ENCODE measurements around the gene RAP1A.

DNA sequence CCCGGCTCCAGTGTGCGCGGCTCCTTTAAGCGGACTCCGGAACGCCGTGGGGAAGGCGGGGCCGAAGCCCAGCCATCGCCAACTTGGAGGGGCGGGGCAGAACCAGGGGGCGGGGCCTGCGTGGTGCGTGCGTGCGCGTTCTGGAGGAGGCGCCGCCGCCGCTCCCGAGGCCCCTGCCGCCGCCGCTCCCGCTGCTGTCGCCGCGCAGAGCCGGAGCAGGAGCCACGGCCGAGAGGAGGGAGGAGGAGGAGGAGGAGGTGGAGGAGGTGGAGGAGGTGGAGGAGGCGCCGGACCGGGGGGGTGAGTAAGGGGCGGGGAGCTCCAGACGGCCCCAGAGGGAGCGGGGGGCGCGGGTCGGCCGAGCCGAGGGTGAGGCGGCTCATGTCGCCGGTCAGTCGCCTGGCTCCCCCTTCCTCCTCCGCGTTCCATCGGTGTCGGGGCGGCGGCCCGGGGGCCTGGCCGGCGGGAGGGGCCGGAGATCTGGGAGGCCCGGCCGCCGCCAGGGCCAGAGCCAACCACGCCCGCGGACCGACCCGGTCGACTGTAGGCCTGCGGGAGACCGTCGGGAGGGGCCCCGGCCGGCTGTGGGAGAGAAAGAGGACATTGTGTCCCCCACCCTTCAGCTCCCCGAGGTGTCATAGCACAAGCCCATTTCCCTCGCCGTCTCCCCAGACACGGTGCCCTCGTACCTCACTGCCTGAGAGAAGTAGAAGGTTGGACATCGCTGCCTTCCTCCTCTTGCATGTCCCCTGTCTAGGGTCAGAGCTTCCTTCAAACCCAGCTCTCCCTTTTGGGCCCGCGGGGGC, at the start of gene RAP1A:
- peak; percentile 54 for TF ChIP-seq POLR2A (IDR thresholded peaks at IDR 0.05; ENCODE audit: extremely low read depth, insufficient read length)
- TF ChIP-seq, protein P1, sequence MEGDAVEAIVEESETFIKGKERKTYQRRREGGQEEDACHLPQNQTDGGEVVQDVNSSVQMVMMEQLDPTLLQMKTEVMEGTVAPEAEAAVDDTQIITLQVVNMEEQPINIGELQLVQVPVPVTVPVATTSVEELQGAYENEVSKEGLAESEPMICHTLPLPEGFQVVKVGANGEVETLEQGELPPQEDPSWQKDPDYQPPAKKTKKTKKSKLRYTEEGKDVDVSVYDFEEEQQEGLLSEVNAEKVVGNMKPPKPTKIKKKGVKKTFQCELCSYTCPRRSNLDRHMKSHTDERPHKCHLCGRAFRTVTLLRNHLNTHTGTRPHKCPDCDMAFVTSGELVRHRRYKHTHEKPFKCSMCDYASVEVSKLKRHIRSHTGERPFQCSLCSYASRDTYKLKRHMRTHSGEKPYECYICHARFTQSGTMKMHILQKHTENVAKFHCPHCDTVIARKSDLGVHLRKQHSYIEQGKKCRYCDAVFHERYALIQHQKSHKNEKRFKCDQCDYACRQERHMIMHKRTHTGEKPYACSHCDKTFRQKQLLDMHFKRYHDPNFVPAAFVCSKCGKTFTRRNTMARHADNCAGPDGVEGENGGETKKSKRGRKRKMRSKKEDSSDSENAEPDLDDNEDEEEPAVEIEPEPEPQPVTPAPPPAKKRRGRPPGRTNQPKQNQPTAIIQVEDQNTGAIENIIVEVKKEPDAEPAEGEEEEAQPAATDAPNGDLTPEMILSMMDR (IDR thresholded peaks at IDR 0.05; ENCODE audit: low read depth, low read length) = no peak

Measured in NB4 (cell line).